Dermis blood vessel endothelial cell (primary cell): ENCODE measurements around the gene CX3CL1. TPM values are rescaled to one million over a fixed set of nuclear protein-coding genes. Genes with fewer than 3 reads are reported as not detected.
"Not testable (repeated sequence)": the region's sequence is repeated elsewhere in the genome, so short reads cannot be mapped to it uniquely, and the experiment has no call there.

Experiments
- DNase-seq: peaks from one replicate; pipeline ENCODE4 v3.0.0; 2010
- total RNA-seq: library from RNA; depleted of rRNA; stranded (reverse); fragments of >200 nt; gene quantifications from 2 replicates; pipeline ENCODE4 v1.2.3, GENCODE V29; 2014

The CX3CL1 gene
- 3.3 and 31.7 TPM in 2 replicates for total RNA-seq

DNA sequence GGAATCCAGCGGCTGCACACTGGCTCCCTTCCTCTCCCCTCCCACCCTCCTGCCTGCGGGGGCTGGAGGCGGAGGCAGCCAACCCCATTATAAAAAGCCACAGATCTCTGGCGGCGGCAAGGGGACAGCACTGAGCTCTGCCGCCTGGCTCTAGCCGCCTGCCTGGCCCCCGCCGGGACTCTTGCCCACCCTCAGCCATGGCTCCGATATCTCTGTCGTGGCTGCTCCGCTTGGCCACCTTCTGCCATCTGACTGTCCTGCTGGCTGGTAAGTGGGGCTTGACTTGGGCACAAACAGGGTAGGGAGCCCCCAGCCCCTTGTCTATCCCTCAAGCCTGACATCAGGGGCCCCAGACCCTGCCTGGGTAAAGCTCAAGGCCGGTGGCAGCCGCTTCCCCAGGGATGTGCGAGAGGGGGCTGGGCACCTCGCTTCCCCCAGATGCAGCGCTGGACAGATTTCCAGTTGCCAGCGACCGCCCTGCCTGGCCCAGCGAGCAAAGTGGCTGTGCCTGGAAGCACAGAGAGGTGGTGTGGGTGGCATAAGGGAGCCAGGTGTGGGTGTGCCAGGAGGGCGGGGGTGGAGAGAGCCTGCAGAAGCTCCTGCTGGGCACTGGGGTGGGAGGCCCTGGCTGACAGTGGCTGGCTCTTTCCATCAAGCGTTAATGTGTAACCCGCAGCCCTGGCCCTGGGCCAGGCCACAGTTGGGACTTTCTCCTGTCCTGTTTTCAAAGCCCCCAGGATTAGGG, at the start of gene CX3CL1:
Gene CX3CL1 (plus strand): TSS at position 119 of the 745 bp plus-strand sequence. CDS start 79 bp downstream, at position 198.
- peak; percentile 77 for DNase-seq

DNA sequence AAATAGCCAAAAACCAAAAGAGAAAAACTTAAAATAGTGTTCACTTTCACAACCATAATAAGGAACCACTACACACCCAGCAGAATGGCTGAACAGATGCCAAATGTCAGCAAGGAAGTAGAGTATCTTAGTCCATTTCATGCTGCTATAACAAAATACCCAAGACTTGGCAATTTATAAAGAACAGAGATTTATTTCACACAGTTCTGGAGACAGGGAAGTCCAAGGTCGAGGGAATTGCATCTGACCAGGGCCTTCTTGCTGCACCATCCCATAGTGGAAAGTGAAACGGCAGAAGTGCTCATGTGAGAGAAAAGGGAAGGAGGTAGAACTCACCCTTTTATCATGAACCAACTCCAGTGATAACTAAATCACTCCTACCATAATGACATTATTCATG, 47.5 kb upstream of the CX3CL1 start:
- DNase-seq, result no peak

DNA sequence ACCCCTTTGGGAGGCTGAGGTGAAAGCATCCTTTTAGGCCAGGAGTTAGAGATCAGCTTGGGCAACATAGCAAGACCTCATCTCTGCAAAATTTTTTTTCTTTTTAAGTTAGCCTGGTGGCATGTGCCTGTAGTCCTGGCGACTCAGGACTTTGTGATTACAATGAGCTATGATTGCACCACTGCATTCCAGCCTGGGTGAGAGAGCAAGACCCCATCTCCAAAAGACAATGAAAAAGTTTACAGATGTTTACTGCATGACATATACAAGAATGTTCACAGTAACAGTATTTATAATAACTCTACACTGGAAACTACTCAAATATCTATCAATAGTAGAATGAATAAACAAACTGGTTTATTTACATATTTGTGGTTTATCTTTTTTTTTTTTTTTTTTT, 46.8 kb upstream of the CX3CL1 start:
- DNase-seq, result no peak

DNA sequence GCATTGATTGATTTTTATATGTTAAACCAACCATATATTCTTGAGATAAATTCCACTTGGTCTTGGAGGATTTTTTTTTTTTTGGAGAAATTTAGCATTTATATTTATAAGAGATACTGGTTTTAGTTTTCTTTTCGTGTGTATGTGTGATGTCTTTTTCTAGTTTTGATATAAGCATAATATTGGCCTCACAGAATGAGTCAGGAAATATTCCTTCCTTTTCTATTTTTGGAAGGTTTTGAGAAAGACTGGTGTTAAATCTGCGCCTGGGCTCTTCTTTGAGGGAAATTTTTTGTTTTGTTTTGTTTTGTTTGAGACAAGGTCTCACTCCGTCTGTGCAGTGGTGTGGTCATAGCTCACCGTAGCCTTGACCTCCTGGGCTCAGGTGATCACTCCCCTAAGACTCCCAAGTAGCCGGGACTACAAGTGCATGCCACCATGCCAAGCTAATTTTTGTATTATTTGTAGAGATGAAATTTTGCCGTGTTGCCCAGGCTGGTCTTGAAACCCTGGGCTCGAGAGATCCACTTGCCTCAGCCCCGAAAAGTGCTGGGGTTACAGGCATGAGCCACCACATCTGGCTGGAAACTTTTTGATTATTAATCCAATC, 42.5 kb upstream of the CX3CL1 start:
- DNase-seq, result no peak

DNA sequence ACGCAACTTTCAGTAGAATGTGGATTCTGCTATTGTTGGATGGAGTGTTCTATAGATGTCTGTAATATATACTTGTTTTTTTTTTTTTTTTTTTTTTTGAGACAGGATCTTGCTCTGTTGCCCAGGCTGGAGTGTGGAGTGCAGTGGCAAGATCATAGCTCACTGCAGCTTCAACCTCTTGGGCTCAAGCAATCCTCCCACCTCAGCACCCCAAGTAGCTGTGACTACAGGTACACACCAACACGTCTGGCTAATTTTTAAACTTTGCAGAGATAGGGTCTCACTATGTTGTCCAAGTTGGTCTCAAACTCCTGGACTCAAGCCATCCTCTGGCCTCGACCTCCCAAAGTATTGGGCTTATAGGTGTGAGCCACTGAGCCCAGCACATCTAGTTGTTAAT, 40.9 kb upstream of the CX3CL1 start:
- no peak for DNase-seq

DNA sequence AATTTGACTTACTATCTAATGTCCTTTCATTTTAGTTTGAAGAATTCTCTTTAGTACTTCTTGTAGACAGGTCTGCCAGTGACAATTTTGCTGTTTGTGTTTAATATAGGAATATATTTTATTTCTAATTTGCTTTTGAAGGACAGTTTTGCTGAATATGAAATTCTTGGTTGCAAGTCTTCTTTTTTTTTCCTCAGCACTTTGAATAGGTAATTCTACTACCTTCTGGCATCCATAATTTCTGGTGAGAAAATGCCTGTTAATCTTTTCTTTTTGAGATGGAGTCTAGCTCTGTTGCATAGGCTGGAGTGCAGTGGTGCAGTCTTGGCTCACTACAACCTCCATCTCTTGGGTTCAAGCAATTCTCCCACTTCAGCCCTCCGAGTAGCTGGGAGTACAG, 38.9 kb upstream of the CX3CL1 start:
- DNase-seq, result no peak

DNA sequence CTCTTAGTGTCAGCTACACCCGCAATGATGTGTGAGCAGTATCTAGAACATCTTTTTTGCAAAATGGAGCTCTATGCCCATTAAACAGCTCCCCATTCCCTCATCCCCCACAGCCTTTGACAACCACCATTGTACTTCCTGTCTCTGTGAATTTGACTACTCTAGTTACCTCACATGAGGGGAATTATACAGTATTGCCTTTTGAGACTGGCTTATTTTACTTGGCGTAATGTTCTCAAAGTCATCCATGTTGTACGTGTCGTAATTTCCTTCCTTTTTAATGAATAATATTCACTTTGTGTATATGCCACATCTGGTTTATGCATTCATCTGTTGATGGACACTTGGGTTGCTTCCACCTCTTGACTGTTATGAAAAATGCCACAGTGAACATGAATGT, 36.9 kb upstream of the CX3CL1 start:
- DNase-seq, result peak; percentile 79

DNA sequence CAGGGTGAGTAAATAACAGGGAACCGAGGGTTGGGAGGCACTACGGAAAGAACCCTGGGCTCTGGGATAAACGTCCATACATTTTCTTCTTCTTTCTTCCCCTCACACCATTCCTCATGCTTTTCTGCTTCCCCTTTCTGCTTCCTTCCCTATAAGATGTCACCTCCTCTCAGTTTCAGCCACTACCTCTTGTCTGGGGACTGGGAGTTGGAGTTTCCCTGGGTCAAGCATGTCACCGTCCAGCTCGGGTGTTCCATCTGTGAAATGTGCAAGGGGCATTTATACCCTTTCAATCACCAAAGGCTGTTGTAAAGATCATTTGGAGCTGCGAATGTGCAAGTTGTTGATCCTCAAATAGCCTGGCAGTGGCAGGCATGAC, 31.2 kb upstream of the CX3CL1 start:
- DNase-seq, result no peak

DNA sequence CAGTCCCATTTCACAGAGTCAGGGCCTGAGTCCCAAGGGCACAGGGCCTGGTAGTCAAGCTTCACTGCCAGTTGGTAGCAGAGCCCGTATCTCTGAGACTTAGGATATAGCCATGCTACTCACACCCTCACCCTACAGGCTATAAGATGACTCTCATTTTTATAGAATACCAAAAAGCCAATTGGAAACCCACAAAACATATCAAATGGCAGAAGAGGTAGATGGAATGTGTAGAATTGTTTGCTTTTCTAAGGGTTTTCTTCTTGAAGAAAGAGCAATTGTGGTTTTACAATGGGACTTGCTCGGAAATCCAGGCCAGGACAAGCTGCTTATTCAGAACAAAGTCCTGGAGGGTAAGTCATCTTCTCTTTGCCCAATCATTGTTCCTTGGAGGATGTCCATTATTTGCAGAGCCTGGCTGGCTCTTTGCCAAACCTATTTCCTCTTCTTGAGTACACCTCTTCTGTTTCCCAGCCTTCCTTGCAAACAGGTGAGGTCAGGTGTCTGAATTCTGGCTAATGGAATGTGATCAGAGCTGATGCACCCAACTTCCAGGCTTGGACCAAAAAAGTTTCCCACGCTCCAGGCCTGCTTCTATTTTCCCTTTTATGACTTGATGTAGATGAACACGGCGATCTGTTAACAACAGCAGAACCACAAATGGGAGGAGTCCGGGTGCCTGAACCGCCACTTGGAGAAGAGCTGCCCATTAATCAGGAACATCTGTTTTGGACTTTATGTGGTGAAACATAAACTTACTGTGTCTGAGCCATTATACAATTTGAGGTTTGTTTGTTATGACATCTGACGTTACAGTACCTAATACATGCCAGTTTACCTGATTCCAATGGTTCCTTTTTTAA, 30.6 kb upstream of the CX3CL1 start:
- DNase-seq, result peak; percentile 70

DNA sequence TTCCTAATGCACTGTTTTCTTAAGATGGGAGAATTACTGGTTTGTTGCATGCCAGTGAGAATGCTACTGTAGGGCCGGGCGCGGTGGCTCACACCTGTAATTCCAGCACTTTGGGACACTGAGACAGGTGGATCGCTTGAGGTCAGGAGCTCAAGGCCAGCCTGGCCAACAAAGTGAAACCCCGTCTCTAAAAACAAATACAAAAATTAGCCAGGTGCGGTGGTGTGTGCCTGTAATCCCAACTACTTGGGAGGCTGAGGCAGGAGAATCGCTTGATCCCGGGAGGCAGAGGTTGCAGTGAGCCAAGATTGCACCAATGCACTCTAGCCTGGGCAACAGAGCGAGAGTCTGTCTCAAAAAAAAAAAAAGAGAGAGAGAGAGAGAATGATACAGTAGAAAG, 29.7 kb upstream of the CX3CL1 start:
- not testable (repeated sequence) for DNase-seq

DNA sequence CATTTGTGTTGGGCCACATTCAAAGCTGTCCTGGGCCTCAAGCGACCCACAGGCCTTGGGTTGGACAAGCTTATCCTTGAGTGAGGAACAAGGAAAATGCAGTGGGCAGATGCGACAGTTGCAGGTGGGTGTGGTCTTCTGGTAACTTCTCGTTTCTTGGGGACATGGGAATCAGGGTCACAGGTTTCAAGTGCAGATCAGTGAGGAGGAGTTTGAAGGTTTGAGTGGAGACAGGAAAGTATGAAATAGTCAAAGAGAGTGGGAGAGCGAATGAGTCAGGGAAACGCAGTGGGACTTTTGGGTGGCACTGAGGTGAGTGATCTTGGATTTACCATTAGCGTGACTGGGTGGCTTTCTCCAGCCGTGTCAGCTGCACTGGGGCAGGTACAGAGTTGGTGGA, 29.1 kb upstream of the CX3CL1 start:
- DNase-seq, result no peak

DNA sequence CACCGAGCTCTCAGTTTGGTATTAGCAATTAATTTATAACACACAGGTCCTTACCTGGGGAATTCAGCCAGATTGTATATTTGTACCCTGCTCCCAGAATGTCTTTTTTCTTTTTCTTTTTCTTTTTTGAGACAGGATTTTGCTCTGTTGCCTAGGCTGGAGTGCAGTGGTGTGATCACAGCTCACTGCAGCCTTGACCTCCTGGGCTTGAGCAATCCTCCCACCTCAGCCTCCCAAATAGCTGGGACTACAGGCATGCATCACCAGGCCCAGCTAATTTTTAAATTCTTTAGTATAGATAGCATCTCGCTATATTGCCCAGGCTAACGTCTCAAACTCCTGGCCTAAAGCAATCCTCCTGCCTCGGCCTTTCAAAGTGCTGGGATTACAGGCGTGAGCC, 28.2 kb upstream of the CX3CL1 start:
- not testable (repeated sequence) for DNase-seq

DNA sequence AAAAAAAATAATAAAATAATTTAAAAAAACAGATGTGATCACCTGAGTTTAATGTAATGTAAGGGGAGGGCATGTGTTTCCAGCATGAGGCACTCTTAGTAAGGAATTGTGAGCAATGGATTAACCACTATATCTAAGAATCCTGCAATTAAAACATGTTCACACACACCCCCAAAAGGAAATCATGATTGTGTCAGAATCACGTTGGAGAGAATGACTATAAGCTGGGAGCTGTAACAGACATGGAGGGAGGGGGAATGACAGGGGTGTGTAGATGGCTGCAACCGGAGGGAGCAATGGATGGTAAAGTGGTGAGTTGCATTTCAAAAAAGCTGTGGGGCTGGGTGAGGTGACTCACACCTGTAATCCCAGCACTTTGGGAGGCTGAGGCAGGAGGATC, 27.3 kb upstream of the CX3CL1 start:
- DNase-seq, result no peak

DNA sequence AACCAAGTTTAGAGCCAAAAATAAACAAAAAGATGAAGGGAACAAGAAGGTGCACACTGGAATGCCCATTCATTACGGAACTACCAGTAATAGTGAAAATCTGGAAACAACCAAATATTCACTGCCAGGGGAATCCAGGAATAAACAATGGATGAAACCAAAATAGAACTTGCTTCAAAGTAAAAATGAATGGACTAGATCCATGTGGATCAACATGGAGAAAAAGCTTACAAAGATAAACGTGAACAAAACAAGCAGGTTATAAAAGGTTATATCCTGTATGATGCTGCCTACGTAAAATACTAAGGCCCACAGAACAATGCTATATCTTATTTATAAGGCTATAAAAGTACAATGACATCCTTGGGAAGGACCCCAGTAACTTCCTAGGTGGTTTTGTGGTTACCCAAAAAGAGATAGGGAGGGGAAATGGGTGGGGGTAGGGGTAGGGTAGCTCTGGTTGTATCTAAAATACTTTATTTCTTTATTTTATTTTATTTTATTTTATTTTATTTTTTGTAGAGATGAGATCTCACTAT, 26.6 kb upstream of the CX3CL1 start:
- no peak for DNase-seq

DNA sequence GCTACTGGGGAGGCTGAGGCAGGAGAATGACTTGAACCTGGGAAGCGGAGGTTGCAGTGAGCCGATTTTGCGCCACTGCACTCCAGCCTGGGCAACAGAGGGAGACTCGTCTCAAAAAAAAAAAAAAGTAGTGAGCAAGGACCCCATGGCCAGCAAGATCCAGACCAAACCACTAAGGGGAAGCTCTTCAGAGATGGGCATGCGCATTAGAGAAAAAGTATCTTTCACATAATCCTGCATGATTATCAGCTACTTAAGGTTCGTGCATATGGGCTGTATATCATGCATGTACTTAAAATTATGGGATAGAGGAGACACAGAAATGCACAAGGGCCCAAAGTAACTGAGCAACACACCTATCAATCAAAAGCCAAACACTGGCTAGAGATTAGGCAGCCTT, 24.4 kb upstream of the CX3CL1 start:
- no peak for DNase-seq

DNA sequence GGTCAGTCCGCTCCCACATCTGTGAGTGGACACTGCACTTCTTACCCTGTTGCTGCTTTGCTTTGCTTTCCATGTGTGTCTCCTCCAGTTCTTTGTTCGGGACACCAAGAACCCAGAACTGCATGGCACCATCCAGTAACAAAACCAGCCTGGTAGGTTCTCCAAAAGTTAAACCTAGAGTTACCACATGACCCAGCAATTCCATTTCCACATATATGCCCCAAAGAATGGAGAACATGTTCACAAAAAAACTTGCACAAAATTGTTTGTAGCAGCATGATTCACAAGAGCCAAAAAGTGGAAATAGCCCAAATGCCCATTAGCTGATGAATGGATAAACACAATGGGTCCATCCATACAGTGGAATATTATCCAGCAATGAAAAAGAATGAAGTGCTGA, 24.0 kb upstream of the CX3CL1 start:
- no peak for DNase-seq

DNA sequence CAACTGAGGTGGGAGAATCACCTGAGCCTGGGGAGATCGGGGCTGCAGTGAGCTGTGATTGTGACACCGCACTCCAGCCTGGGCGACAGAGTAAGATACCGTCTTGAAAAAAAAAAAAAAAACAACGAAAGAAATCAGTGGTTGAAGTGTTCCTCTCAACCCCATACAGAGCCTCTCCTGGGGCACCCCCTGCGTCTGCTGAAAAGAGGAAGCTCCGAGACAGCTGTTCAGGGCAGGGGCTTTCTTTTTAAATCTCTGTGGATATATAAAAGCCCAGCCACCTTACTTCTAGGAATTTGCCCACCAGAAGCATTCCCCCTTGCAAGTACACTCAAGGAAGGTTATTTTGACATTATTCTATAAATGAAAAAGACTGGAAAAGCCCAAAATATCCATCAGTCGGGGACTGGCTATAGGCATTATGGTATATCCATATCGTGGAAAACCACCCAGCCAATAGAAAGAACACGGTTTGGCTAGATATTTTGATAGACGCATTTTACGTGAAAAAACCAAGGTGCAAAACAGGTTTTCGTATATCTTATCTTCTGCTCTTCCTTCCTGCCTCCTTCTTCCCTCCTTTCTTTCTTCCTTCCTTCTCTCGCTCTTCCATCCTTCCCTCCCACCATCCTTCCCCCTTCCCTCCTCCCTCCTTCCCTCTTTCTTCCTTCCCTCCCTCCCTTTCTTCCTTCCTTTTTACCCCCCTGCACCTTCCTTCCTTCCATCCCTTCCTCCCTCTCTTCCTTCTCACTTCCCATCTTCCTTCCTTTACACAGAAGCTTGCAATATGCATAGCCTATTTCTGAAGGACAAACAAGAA, 22.9 kb upstream of the CX3CL1 start:
- no peak for DNase-seq

DNA sequence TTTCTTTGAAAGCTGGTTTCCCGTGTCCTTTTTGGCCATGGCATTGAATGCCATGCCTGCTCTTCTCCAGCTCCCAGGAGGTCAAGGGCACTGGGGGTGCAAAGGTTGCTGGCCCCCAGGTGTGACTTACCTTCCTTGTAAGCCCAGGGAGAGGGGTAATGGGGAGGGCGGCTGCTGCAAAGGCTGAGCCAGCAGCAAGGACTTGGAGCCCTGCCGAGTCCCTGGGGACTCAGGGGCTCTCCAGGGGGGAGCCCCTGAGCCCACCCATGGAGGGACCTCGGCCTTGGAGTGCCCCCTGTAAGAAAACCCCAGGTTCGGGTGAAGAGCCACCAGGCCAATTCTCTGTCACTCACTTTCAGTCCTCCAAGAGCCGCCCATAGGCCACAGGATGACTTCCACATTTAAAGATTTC, 19.6 kb upstream of the CX3CL1 start:
- no peak for DNase-seq

DNA sequence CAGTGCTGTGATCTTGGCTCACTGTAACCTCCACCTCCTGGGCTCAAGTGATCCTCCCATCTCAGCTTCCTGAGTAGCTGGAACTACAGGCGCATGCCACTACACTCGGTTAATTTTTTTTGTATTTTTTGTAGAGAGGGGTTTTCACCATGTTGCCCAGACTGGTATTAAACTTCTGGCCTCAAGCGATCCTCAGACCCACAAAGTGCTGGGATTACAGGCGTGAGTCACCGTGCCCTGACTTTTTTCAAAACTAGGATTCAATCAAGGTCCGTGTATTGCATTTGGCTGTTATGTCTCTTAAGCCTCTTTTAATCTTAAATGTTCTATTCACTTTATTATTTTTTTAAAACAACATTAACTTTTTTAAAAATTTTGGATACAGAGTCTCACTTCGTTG, 18.0 kb upstream of the CX3CL1 start:
- DNase-seq, result no peak

DNA sequence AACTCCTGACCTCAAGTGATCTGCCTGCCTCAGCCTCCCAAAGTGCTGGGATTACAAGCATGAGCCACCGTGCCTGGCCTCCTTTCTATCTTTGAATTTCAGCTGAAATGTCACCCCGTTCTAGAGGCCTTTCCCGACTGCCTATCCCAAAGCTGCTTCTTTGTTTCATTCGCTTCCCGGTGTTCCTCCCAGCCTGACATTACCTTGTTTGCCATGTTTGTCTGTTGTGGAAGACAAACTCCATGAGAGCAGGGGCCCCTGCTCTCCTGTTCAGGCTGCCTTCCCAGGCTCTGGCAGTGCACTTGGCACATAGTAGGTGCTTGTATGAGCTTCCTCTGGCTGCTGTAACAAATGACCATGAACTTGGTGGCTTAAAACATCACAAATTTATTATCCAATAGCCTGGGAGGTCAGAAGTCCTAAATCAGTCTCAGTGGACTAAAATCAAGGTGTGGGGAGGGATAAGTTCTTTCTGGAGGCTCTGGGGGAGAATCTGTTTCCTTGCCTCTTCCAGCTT, 16.3 kb upstream of the CX3CL1 start:
- no peak for DNase-seq

DNA sequence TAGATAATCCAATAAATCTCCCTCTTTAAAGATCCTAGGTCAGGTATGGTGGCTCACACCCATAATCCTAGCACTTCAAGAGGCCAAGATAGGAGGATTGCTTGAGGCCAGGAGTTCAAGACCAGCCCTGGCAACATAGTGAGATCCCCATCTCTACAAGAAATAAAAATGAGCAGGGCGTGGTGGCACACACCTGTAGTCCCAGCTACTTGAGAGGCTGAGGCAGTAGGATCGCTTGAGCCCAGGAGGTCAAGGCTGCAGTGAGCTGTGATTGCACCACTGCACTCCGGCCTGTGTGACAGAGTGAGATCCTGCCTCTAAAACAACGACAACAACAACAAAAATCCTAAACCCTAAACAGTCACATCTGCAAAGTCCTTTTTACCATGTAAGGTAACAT, 15.7 kb upstream of the CX3CL1 start:
- no peak for DNase-seq
